ENCODE results near the gene MAP1LC3C. TPM values are rescaled to one million over a fixed set of nuclear protein-coding genes. Genes with fewer than 3 reads are reported as not detected.
"Not testable (repeated sequence)": the region's sequence is repeated elsewhere in the genome, so short reads cannot be mapped to it uniquely, and the experiment has no call there.

The MAP1LC3C gene
- total RNA-seq, 1 donor from 2014 or later, result 0.19 TPM

- intact Hi-C loops (cut with DNase I), result loop anchor here (5.0 to 10.0 kb wide), 2 partner anchors 101 to 384 kb away; no protein-coding TSS in a partner anchor
- ATAC-seq (peak; percentile 88), DNase-seq (ENCODE audit: missing footprints) (peak; percentile 79)
These were observed 431 bp downstream of the MAP1LC3C start for GRCh38 chr1:241998412-241998921.

GRCh38 chr1:241997401-241997998, 1.4 kb downstream of the MAP1LC3C start:
- intact Hi-C loops (cut with DNase I), result loop anchor here (5.0 to 10.0 kb wide), 2 partner anchors 100 to 383 kb away; no protein-coding TSS in a partner anchor
- ATAC-seq (no peak), DNase-seq (ENCODE audit: missing footprints) (no peak)

- ATAC-seq (no peak), DNase-seq (ENCODE audit: missing footprints) (no peak)
- intact Hi-C loops (cut with DNase I), result loop anchor here (10.0 kb wide), 1 partner anchor 379 kb away; no protein-coding TSS in a partner anchor
These were observed 4.7 kb downstream of the MAP1LC3C start for GRCh38 chr1:241994171-241994570.

- ATAC-seq (no peak), DNase-seq (ENCODE audit: missing footprints) (no peak)
- intact Hi-C loops (cut with DNase I), result loop anchor here (10.0 kb wide), 1 partner anchor 378 kb away; no protein-coding TSS in a partner anchor
These were observed 6.2 kb downstream of the MAP1LC3C start for GRCh38 chr1:241992734-241993133.

GRCh38 chr1:241990040-241990439, 8.9 kb downstream of the MAP1LC3C start:
- ATAC-seq (peak; percentile 78), DNase-seq (ENCODE audit: missing footprints) (peak; percentile 85)
- intact Hi-C loops (cut with DNase I), result loop anchor here (10.0 kb wide), 1 partner anchor 375 kb away; no protein-coding TSS in a partner anchor

- intact Hi-C loops (cut with DNase I); ATAC-seq; DNase-seq (ENCODE audit: missing footprints): not testable (repeated sequence)
These were observed 10.4 kb downstream of the MAP1LC3C start for GRCh38 chr1:241988389-241988930.

GRCh38 chr1:241985787-241986186, 13.1 kb downstream of the MAP1LC3C start:
- no peak for ATAC-seq
- DNase-seq (ENCODE audit: missing footprints), result no peak
- intact Hi-C loops (cut with DNase I), result no loop called here

- ATAC-seq, result no peak
- intact Hi-C loops (cut with DNase I), result no loop called here
- DNase-seq (ENCODE audit: missing footprints), result no peak
These were observed 19.0 kb downstream of the MAP1LC3C start for GRCh38 chr1:241979926-241980325.

- intact Hi-C loops (cut with DNase I), result no loop called here
- ATAC-seq, result no peak
- DNase-seq (ENCODE audit: missing footprints), result no peak
These were observed 19.8 kb downstream of the MAP1LC3C start for GRCh38 chr1:241979071-241979470.

GRCh38 chr1:241976229-241976628, 22.7 kb downstream of the MAP1LC3C start:
- DNase-seq (ENCODE audit: missing footprints) (no peak), ATAC-seq (no peak)
- intact Hi-C loops (cut with DNase I), result no loop called here

- intact Hi-C loops (cut with DNase I), result no loop called here
- no peak for DNase-seq (ENCODE audit: missing footprints)
- ATAC-seq, result no peak
These were observed 26.1 kb downstream of the MAP1LC3C start for GRCh38 chr1:241972703-241973369.

GRCh38 chr1:241968611-241969010, 30.3 kb downstream of the MAP1LC3C start:
- intact Hi-C loops (cut with DNase I), result no loop called here
- ATAC-seq (no peak), DNase-seq (ENCODE audit: missing footprints) (no peak)

- ATAC-seq (peak; percentile 42), DNase-seq (ENCODE audit: missing footprints) (no peak)
- intact Hi-C loops (cut with DNase I), result no loop called here
These were observed 34.2 kb downstream of the MAP1LC3C start for GRCh38 chr1:241964550-241965282.

GRCh38 chr1:241963722-241964121, 35.2 kb downstream of the MAP1LC3C start:
- no peak for ATAC-seq
- DNase-seq (ENCODE audit: missing footprints), result no peak
- intact Hi-C loops (cut with DNase I), result no loop called here

- ATAC-seq (no peak), DNase-seq (ENCODE audit: missing footprints) (no peak)
- intact Hi-C loops (cut with DNase I), result no loop called here
These were observed 36.7 kb downstream of the MAP1LC3C start for GRCh38 chr1:241962153-241962552.

GRCh38 chr1:241957692-241958494, 41.0 kb downstream of the MAP1LC3C start, which contains the start of gene BECN2:
BECN2 (plus strand) TSS chr1:241957767; CDS start chr1:241957767, 0 bp downstream.
- DNase-seq (ENCODE audit: missing footprints), result no peak
- intact Hi-C loops (cut with DNase I), result no loop called here
- no peak for ATAC-seq

GRCh38 chr1:241950390-241950789, 48.5 kb downstream of the MAP1LC3C start:
- no peak for DNase-seq (ENCODE audit: missing footprints)
- ATAC-seq, result no peak
- intact Hi-C loops (cut with DNase I), result no loop called here

- intact Hi-C loops (cut with DNase I), result no loop called here
- DNase-seq (ENCODE audit: missing footprints), result no peak
- no peak for ATAC-seq
These were observed 51.5 kb downstream of the MAP1LC3C start for GRCh38 chr1:241947354-241947753.

Data from Right ventricle myocardium inferior (tissue), 1 donor.